NCI-H748 (cell line): ENCODE results near the gene TCF25.
A peak's percentile ranks its signal among the peaks of the same experiment; 100 is the strongest.
"Not testable (repeated sequence)": the region's sequence is repeated elsewhere in the genome, so short reads cannot be mapped to it uniquely, and the experiment has no call there.

Source experiments
- DNase-seq: peaks from one replicate; lab custom pipeline; 2025; ENCODE audit not compliant: unreplicated experiment; lab: John Stamatoyannopoulos, UW

TCF25 gene

DNA sequence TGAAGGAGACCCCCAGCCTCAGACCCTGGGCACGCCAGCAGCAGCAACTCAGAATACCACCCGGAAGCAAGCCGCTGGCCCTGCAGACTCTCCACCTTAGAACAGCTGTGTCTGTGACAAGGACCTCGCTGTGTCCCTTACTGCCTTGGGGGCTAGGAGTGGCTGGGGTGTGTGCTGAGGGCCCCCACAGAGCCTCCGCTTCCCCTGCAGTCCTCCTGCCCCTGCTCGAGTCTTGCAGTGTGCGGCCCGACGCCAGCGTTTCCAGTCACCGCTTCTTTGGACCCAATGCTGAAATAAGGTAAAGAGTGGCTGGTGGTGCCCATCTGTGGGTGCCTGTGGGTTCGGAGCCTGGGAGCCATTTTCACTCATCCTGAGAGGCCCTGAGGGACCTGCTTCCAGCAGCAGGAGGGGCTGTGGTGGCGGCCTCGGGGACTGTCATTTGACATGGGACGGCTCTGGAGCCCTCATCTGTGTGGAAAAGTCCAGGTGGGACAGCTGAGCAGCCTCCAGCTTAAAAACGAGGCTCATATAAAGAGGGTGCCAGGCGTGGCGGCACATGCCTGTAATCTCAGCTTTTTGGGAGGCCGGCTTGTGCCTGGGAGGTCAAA, 30.6 kb downstream of the TCF25 start:
- no peak for DNase-seq

- DNase-seq, result no peak
Measured at GRCh38 chr16:89904606-89905510, 31.5 kb downstream of the TCF25 start.

DNA sequence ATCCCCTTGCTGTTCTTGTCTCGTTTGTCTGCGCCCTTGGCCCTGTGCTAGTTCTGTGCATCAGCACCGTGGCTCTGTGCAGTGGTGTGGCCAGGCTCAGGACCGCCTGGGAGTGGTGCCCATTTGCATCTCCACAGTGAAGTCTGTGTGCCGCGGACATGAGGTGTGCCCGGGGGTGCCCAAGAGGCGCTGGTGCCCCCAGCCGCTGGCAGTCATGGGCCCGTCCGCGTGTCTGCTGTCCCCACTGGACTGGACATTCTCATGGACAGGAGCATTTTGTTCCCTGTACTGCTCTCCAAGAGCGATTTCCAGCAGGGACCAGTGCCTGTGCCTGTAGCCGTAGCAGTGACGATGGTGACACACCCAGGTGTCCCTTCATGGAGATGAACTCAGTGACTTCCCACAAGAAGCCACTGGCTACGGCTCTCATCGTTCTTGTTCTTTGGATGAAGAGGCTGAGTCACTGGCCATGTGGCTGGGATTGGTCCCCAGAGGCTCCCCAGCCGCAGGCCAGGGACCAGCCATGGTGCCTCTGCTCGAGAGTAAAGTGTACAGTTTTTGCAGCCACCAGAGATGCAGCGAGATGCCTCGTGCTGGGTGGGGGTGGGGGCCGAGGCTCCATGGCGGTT, 32.2 kb downstream of the TCF25 start:
- DNase-seq, result no peak

DNA sequence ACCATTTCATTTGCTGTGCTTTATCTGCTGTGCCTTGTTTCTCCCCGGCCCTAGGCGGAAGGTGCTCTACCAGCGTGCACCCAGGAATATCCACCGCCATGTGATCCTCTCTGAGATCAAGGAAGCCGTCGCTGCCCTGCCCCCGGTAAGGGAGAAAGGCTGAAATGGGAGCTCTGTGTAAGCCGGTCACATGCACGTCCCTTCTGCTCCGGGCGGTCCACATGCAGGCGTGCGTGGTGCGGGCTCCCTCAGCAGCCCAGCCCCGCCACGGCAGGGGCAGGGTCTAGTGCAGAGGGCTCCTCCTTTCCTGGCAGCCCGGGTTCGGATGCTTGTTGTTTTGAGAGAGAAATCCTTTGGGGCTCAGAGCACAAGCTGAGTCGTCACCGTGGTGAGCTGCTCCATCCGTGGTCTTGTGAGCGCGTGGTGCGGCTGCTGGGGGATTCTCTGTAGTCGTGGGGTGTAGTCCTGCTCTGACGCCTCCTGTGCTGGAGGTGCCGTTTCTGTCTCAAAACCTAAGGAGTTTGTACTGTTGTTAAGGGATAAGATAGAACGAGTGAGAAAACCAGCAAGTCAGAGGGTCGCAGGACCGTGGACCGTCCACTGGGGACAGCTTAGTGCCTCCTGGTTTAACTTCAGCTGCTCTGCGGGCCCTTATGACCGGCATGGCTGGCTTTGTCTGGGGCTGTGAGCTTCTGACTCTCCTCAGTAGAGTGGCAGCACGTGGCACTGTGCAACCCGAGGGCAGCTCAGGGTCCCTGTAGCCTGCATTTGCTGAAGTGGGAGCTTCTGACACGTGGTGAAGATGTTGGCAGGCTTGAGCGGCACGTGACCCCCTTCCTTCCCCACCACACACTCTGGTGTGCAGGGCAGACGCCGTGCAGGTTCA, 33.0 kb downstream of the TCF25 start:
- no peak for DNase-seq

DNA sequence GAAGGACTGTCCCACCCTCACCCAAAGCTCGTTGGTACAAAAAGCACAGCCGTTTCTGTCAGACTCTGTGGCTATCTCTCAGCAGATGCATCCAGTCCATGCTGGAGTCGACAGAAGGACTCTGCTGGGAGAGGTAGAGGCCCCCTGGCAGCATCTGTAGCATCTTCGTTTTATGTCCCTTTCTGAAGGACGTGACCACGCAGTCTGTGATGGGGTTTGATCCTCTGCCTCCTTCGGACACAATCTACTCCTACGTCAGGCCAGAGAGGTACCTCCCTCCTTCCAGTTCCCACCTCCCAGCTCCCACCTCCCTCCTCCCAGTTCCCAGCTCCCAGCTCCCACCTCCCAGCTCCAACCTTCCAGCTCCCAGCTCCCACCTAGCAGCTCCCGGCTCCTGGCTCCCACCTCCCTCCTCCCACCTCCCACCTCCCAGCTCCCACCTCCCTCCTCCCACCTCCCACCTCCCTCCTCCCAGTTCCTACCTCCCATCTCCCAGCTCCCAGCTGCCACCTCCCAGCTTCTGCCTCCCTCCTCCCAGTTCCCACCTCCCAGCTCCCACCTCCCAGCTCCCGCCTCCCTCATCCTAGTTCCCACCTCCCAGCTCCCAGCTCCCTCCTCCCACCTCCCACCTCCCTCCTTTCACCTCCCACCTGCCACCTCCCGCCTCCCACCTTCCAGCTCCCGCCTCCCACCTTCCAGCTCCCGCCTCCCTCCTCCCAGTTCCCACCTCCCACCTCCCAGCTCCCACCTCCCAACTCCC, 33.8 kb downstream of the TCF25 start:
- no peak for DNase-seq

DNA sequence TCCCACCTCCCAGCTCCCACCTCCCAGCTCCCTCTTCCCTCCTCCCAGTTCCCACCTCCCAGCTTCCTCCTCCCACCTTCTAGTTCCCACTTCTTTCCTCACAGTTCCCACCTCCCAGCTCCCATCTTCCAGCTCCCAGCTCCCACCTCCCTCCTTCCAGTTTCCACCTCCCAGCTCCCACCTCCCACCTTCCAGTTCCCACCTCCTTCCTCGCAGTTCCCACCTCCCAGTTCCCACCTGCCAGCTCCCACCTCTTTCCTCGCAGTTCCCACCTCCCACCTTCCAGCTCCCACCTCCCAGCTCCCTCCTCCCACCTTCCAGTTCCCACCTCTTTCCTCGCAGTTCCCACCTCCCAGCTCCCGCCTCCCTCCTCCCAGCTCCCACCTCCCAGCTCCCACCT, 34.8 kb downstream of the TCF25 start:
- DNase-seq, result no peak

DNA sequence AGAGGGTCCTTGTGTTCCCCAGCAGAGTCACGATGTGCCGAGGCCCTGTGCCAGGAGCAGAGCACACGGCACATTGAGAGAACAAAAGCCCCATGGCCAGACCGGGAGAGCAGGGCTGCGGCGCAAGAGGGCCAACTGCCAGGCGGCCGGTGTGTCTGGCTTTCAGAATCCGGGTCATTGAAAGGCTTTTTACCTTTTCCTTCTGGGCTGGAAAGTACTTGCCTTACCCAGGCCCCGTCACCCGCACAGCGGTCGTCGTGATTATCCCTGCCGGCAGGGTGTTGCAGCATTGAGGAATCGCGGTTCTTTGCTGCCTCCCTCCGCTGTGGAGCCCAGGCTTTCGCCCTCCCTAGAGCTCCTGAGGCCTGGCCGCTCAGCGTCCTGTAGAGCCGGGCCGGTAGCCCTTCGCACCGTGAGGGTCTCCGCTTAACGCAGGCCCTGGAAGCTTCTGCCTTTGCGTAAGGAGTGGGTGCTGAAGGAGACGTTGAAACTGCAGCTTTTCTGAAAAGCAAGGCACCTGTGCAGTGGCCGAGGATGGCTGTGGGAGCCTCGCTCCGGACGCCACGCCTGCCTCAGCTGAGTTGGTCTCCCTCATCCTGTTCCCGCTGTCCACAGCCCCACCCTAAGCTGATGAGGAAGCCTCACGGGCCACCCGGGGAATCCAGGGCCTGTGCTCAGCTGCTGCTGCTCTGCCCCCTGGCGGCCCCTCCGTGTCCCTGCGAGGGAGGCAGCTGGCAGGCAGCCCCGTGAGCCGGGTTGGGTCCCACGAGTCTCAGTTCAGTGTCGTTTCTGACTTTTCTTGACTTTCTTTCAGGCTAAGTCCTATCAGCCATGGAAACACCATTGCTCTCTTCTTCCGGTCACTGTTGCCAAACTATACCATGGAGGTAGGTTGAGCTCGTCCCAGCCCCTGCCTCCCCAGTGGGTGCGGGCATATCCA, 36.7 kb downstream of the TCF25 start:
- peak; percentile 59 for DNase-seq

GRCh38 chr16:89910717-89911354, 37.4 kb downstream of the TCF25 start:
- DNase-seq, result no peak

- DNase-seq, result no peak
Measured at GRCh38 chr16:89911375-89911774, 38.0 kb downstream of the TCF25 start.

DNA sequence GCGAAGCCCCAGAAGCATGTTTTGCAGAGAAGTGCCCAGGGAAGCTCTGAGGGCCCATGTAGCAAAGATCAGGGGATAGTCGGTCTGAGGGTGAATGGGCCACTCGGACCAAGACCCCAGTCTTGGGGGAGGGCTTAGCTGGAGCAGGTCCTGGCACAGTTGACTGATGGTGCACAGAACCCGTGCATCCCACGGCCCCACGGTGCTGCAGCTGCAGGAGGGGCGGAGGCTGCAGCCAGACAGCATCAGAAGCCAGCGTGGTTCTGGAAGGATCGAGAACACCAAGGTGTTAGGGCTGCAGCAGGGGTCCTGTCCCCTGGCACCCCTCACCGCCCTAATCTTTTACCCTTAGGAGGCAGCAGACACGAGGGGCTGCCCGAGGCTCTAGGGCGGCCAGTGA, 38.8 kb downstream of the TCF25 start:
- DNase-seq, result no peak

- no peak for DNase-seq
Measured at GRCh38 chr16:89912627-89913026, 39.2 kb downstream of the TCF25 start.

- no peak for DNase-seq
Measured at GRCh38 chr16:89913408-89914387, 40.3 kb downstream of the TCF25 start.

- DNase-seq, result not testable (repeated sequence)
Measured at GRCh38 chr16:89914642-89915285, 41.4 kb downstream of the TCF25 start.

- no peak for DNase-seq
Measured at GRCh38 chr16:89915303-89916232, 42.2 kb downstream of the TCF25 start.

GRCh38 chr16:89917773-89918452, 44.5 kb downstream of the TCF25 start:
- peak; percentile 85 for DNase-seq
